Small intestine (tissue), 7 donors: ENCODE data around the gene TMEM154. TPM values are rescaled to one million over a fixed set of nuclear protein-coding genes. Genes with fewer than 3 reads are reported as not detected.

Source experiments
- DNase-seq, 2 donors: peaks; one replicate each; pipeline versions ENCODE4 v3.0.0 to v3.0.0-alpha.2; 2013
- FAIRE-seq: peaks from 2 replicates; lab custom pipeline; 2012; peaks lifted over from hg19 to GRCh38; lab: Jason Lieb, UNC
- H3K27ac ChIP-seq, 3 donors: one replicate each; pipeline ENCODE4 v1.5.1; 2013; ENCODE audit warnings: low read length in 2 of 3, mild to moderate bottlenecking in 2 of 3, control low read depth in 1 of 3, inconsistent platforms in 1 of 3, low read depth in 1 of 3, moderate library complexity in 1 of 3
- H3K27me3 ChIP-seq, 3 donors: one replicate each; pipeline ENCODE4 v1.6.1; 2013; ENCODE audit warnings: low read length in 3 of 3, inconsistent platforms in 1 of 3; ENCODE audit not compliant: control insufficient read depth in 3 of 3, insufficient read depth in 3 of 3
- H3K36me3 ChIP-seq, 3 donors: one replicate each; pipeline ENCODE4 v1.6.1; 2013; ENCODE audit warnings: low read length in 3 of 3, inconsistent platforms in 1 of 3, low read depth in 1 of 3, mild to moderate bottlenecking in 1 of 3, moderate library complexity in 1 of 3; ENCODE audit not compliant: control insufficient read depth in 3 of 3, insufficient read depth in 2 of 3
- H3K4me1 ChIP-seq, 3 donors: one replicate each; pipeline ENCODE4 v1.6.1; 2013; ENCODE audit warnings: low read length in 2 of 3, inconsistent platforms in 1 of 3, low read depth in 1 of 3, mild to moderate bottlenecking in 1 of 3, moderate library complexity in 1 of 3; ENCODE audit not compliant: control insufficient read depth in 3 of 3, insufficient read depth in 2 of 3
- H3K4me3 ChIP-seq, 3 donors: one replicate each; pipeline ENCODE4 v1.5.1; 2013; ENCODE audit warnings: low read length in 3 of 3, control low read depth in 1 of 3, inconsistent platforms in 1 of 3, low read depth in 1 of 3, mild to moderate bottlenecking in 1 of 3, moderate library complexity in 1 of 3
- H3K9me3 ChIP-seq, 2 donors: one replicate each; pipeline ENCODE4 v1.6.1; 2013; ENCODE audit warnings: low read depth in 1 of 2, low read length in 1 of 2; ENCODE audit not compliant: control insufficient read depth in 2 of 2, insufficient read depth in 1 of 2
- WGBS, 3 donors: extraction: QIAGEN DNeasy Blood & Tissue Kit; methylation state at CpG; one replicate each; pipeline ENCODE4 v1.1.7; 2013; 5-methylcytosine and 5-hydroxymethylcytosine counted together
- polyA plus RNA-seq, 4 donors: library from polyadenylated mRNA; stranded (reverse) in 3 of 4; unstranded in 1 of 4; fragments of 200-250 nt in 3 of 4; fragments of 120-200 nt in 1 of 4; gene quantifications; one replicate each; pipeline versions ENCODE4 v1.2.1 to v1.2.3, GENCODE V29; 2013
- donor health status: healthy with polysubstance abuse.
- donor health status: control.
- donor health status: control.
- donor health status: Bipolar disorder and iron deficiency.
- donor health status: healthy.

TMEM154 gene
- polyA plus RNA-seq, 4 donors: under 0.01 to 3.8 (median 0.91) TPM

GRCh38 chr4:152700151-152700550 is 20.4 kb upstream of the TMEM154 start:
- H3K4me3 ChIP-seq: no peak overlapping the region
- FAIRE-seq: no peak

GRCh38 chr4:152699313-152699712 is 19.5 kb upstream of the TMEM154 start:
- 73 to 92% (median 90%) methylated on average over 4 of the region's 4 CpGs for WGBS, 3 donors
- Histone ChIP-seq H3K27me3 (no peaks in the 10 kb centered on the region), H3K27ac (no peak overlapping the region), H3K36me3 (no peaks in the 10 kb centered on the region), H3K4me1 (peaks cover 0 to 16% (median 4%) of the 10 kb centered on the region in 3 donors), H3K4me3 (no peak overlapping the region), H3K9me3 (peaks cover 0 to 9% of the 10 kb centered on the region in 2 donors)
- no peak for FAIRE-seq
- DNase-seq: no peak

More at GRCh38 chr4:152700151-152700550, 20.4 kb upstream of the TMEM154 start:
- no peak for DNase-seq
- 75 to 83% (median 78%) methylated on average over 1 of the region's 1 CpG for WGBS, 3 donors
- H3K9me3 ChIP-seq: peaks cover 0 to 10% of the 10 kb centered on the region in 2 donors
- no peaks in the 10 kb centered on the region for H3K36me3 ChIP-seq
- H3K27me3 ChIP-seq: no peaks in the 10 kb centered on the region
- H3K27ac ChIP-seq: no peak overlapping the region
- H3K4me1 ChIP-seq: peaks cover 0 to 16% (median 4%) of the 10 kb centered on the region in 3 donors

GRCh38 chr4:152698089-152698499 is 18.3 kb upstream of the TMEM154 start:
- DNase-seq: peak in 1 of 2 donors; percentile 70
- H3K4me1 ChIP-seq: peaks cover 0 to 16% (median 4%) of the 10 kb centered on the region in 3 donors
- 4 to 35% (median 7%) methylated on average over 1 of the region's 1 CpG for WGBS, 3 donors
- H3K4me3 ChIP-seq: no peak overlapping the region
- peak overlapping the region in 1 of 3 donors; percentile 70 for H3K27ac ChIP-seq
- no peak for FAIRE-seq
- H3K9me3 ChIP-seq: peaks cover 0 to 5% of the 10 kb centered on the region in 2 donors
- no peaks in the 10 kb centered on the region for H3K27me3 ChIP-seq
- H3K36me3 ChIP-seq: no peaks in the 10 kb centered on the region

- WGBS, 3 donors: 32 to 58% (median 40%) methylated on average over 3 of the region's 3 CpGs
- peak overlapping the region in 2 of 3 donors; percentile 56 to 70 for H3K27ac ChIP-seq
- H3K9me3 ChIP-seq: peaks cover 0 to 2% of the 10 kb centered on the region in 2 donors
- peak in 1 of 2 donors; percentile 79 for DNase-seq
- peaks cover 0 to 16% (median 4%) of the 10 kb centered on the region in 3 donors for H3K4me1 ChIP-seq
- H3K4me3 ChIP-seq: no peak overlapping the region
- H3K36me3 ChIP-seq: no peaks in the 10 kb centered on the region
- FAIRE-seq: no peak
- H3K27me3 ChIP-seq: no peaks in the 10 kb centered on the region
Observed at GRCh38 chr4:152697284-152698088, 17.7 kb upstream of the TMEM154 start.

- Histone ChIP-seq H3K36me3 (no peaks in the 10 kb centered on the region), H3K4me3 (no peak overlapping the region), H3K4me1 (peaks cover 0 to 16% (median 4%) of the 10 kb centered on the region in 3 donors), H3K9me3 (no peaks in the 10 kb centered on the region), H3K27me3 (no peaks in the 10 kb centered on the region), H3K27ac (peak overlapping the region in 2 of 3 donors; percentile 67 to 70)
- FAIRE-seq: no peak
- DNase-seq: peak; percentile 39 to 59
- 12 to 35% (median 12%) methylated on average over 5 of the region's 5 CpGs for WGBS, 3 donors
Observed at GRCh38 chr4:152696764-152697261, 17.0 kb upstream of the TMEM154 start.

GRCh38 chr4:152693871-152694270 is 14.1 kb upstream of the TMEM154 start:
- DNase-seq (no peak), FAIRE-seq (no peak)
- Histone ChIP-seq H3K4me3 (no peak overlapping the region), H3K36me3 (no peaks in the 10 kb centered on the region), H3K4me1 (peaks cover 0 to 32% (median 6%) of the 10 kb centered on the region in 3 donors), H3K27ac (no peak overlapping the region), H3K9me3 (no peaks in the 10 kb centered on the region), H3K27me3 (no peaks in the 10 kb centered on the region)
- WGBS, 3 donors: 92 to 99% (median 95%) methylated on average over 5 of the region's 5 CpGs

- H3K36me3 ChIP-seq: no peaks in the 10 kb centered on the region
- no peaks in the 10 kb centered on the region for H3K9me3 ChIP-seq
- no peak overlapping the region for H3K4me3 ChIP-seq
- peaks cover 0 to 20% (median 2%) of the 10 kb centered on the region in 3 donors for H3K4me1 ChIP-seq
- 17 to 58% (median 57%) methylated on average over 1 of the region's 1 CpG for WGBS, 3 donors
- no peak overlapping the region for H3K27ac ChIP-seq
- no peaks in the 10 kb centered on the region for H3K27me3 ChIP-seq
- DNase-seq (peak; percentile 54 to 59), FAIRE-seq (no peak)
Observed at GRCh38 chr4:152691761-152692160, 12.0 kb upstream of the TMEM154 start.

GRCh38 chr4:152690706-152691651 is 11.2 kb upstream of the TMEM154 start:
- no peak overlapping the region for H3K27ac ChIP-seq
- no peaks in the 10 kb centered on the region for H3K27me3 ChIP-seq
- H3K9me3 ChIP-seq: no peaks in the 10 kb centered on the region
- no peak overlapping the region for H3K4me3 ChIP-seq
- peaks cover 0 to 17% (median 2%) of the 10 kb centered on the region in 3 donors for H3K4me1 ChIP-seq
- DNase-seq (peak in 1 of 2 donors; percentile 27), FAIRE-seq (no peak)
- H3K36me3 ChIP-seq: no peaks in the 10 kb centered on the region
- 71 to 74% (median 73%) methylated on average over 4 of the region's 4 CpGs for WGBS, 3 donors
